NCI-H345 treated with DMSO at 0.1 percent for 48 hours (cell line): ENCODE results near the gene CHST9.
"Not testable (repeated sequence)": the region's sequence is repeated elsewhere in the genome, so short reads cannot be mapped to it uniquely, and the experiment has no call there.

Experiments
- DNase-seq: peaks from one replicate; lab custom pipeline; 2025; ENCODE audit not compliant: unreplicated experiment; lab: John Stamatoyannopoulos, UW

Gene CHST9

DNA sequence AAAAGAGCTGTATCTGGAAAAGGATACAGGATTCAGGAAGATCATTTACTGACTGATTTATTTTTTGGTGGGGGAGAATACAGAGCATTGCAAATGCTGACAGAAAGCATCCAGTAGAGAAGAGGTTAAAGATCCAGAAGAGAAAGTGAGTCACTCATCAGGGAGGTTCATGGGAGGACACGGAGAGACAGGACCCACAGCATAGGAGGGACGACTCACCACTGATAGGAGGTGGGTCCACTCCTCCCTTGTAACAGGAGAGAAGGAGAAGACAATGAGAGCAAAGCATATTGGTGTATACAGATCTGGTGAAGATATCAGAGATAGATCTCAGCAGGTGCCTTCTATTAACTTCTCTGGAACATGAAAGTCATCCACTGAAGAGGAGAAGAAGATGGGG is 177.2 kb downstream of the CHST9 start:
- no peak for DNase-seq

DNA sequence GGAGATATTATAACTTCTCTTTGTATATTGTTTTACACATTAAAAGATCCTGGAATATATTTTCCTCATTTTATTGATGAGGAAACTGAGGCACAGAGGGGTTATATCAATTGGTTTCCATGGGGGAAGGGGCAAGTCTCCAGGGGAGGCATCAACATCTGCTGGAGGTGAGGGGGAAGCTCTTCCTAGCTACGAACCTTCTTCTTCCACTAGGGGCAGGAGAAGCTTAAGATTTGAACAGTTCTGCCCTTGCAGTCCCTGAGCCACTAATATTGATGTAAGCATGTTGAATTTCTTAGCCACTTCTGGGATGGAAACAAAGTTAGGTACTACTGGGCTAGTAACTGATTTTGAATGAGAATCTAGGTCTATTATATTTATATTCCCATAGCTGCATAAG is 179.5 kb downstream of the CHST9 start:
- DNase-seq, result peak; percentile 1

DNA sequence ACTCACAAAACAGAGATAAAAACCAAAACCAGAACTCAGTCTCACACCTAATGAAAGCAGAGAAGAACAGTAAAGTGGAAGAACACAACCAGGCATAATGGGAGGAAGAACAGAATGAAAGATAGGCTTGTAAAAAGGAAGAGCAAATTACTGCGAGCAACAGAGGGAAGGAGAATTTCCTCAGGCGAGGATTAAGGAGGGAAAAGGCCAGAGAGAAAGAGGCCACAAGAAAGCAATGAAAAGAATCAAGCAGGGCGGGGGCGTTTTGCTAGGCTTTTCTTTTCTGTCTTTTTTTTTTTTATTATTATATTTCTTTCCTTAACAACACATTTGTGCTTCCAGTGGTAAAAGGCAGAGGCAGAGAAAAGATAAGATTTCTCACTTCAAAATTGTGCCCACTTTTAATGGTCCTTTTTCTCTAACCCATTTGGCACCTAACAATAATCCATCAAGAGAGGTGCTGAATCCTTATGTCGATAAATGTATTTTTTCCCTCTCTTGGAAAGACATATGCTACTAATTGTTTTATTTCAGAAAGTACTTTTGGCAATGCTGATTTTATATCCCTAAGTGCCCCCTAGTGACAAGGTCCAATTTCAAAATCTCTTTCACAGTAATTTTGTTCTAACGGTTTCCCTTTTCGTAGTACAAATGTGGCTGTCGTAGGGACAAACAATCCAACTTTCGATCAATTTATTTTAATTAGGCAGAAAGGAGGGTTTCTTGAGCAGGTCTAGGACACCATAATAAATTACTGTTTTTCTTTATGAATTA is 180.9 kb downstream of the CHST9 start:
- no peak for DNase-seq

DNA sequence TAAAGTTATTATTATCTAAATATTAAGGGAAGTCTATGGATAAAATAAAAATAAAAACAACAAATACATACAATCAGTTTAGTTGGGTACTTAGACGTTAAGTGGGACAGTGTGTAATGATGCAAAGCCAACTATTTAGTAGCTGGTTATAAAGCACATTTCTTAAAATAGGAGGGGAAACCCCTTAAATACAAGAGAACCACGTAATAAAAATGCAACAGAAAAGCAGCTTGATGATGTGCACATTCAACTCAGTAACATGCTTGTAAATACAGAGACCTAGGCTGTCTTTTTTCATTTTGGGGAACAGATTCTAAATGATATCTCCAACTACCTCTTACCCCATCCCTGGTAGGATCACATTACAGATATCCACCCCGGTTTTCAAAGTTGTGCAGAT is 185.3 kb downstream of the CHST9 start:
- no peak for DNase-seq

DNA sequence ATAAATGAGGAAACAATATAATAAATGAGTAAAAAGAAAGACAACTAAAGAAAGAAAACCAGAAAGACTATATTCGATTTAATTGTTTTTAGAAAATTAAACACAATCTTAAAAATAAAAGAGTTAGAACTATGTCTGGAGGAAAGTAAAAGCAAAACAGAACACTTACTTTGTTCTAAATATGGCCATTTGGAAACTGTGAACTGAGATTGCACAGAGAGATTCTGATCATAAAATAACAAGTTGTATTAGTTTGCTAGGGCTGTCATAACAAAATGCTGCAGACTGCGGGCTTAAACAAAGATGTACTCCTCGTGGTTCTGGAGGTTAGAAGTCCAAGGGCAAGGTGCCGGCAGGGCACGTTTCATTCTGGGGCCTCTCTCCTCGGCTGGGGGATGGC is 191.5 kb downstream of the CHST9 start:
- no peak for DNase-seq

DNA sequence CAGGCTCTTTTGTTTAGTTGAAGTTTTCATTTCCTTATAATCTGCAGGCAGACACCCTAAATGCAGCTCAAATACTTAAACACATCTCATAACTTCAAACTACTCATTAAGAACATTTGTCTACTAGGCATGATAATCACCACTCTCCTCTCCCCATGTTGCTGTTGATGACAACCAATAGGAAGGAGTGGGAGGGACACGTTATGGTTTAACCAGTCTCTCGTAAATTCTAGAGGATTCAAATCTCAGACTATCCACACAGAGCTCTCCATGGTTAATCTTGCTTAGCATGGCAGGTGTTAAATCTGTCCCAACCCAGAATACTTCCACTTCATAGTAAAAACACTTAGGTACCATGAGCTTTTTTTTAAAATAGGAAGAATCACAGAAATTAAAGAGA is 192.2 kb downstream of the CHST9 start:
- no peak for DNase-seq

DNA sequence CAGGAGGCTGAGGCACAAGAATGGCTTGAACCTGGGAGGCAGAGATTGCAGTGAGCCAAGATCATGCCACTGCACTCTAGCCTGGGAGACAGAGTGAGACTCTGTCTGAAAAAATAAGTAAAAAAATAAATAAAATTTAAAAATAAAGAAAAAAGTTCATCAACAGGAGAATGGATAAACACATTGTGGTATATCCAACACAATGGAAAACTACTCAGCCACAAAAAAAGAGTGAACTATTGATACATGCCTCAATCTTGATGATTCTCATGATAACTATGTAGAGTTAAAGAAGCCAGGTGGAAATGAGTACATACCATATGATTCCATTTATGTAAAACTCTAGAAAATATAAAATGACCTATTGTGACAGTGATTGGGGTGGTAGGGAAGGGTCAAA is 195.3 kb downstream of the CHST9 start:
- DNase-seq, result no peak

DNA sequence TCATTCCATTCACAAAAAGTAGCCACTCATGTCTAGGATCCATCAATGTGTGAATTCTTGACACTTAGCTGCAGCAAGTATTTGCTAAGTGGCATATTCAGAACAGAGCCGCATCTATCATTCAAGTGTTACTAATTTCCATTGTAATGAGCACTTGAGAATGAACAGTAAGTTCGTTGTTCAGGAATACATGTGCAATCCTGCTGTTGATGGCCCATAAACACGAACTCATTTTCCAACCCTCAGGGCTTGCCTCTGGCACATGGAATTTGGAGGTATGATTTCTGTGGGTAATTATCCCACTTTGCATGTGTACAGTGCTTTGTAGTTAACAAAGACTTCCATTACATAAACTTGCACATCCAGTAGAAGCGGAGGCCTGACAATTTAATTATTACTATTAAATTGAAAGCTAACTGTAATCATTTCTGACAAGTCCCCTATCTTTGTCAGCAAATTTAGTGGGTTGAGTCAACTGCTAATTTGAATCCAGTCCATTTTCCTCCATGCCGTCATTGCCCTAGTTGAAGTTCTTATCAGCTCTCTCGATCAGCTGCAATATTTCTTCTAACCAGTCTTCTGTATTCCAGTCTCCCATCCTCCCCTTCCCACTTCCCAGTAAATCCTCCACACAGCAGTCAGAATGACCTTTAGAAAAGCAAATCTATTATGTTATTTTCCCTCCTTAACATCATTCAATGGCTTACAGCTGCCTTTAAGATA is 203.6 kb downstream of the CHST9 start:
- DNase-seq, result no peak

DNA sequence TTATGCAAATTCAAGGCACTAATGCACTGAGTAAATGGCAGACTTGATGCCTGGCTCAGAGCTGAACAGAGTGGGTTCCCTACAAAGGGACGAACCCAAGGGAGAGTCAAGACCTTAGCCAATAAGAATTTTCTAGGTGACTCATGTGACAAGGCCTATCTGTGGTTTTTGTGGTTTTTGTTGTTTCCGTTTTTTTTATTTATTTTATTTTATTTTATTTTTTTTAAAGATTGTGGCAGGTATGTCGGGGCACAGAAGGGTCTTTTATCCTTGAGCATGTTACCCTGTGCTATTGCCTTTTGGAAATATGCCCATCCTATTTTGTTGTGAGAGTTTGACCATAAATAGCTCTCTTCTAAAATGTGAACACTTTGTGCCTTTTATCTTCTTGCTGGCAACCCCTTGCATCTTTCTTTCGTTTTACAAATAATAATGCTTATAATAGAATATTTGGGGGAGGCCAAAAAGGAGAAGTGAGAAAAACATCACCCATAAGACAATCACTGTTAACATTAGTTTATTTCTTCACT is 206.2 kb downstream of the CHST9 start:
- DNase-seq, result no peak

DNA sequence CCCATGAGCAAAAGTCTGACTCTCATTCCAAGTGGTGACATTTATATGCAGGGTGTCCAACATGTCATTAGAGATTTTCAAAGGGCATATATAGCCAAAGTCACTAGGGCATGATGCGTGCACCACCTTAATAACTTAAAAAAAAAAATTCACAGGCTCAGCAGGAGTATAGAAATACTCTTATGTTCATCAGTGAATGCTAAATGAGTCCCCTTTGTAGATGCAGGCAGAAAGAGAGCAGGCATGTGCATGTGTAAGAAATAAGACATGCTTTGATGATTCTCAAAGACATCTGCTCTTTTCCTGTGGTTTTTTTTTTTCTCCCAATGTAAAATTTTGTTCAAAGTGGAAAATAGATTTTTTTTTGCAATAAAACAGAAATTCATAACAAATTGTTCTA is 207.3 kb downstream of the CHST9 start:
- DNase-seq, result no peak

DNA sequence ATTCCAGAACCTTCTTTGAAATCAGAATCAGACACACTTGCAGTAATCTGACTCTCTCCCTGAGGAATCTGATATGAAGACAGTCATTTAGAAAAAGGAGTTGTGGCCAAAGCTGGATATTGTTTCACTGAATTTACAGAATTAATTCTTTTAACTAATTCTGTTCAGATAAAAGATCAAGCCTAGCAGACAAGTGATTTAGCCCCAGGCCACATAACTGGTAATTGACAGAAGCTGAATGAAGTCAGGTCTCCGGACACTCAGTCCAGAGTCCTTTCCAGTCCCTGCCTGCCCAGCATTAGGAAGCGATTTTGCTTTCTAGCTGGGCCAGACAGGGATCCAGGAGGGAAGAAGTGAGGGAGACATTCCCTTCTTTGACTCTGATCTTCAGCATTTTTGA is 208.9 kb downstream of the CHST9 start:
- DNase-seq, result no peak

DNA sequence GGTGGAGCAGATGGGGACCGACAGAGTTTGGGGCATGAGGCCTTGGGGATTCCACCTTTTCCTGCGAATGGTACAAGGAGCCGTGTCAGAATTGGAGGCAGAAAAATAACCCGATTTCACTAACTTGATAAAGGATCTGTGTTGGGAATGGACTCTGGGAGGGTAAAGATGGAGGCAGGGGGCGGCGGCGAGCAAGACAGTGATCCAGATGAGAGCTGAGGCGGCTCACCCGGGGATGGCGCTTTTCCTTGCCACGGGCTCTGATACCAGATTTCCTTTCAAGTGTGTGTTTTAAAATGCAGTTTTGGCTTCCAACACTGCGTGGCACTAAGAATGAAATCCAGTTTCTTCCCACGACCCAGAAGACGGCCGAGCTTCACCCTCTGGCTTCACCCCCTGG is 212.6 kb downstream of the CHST9 start:
- not testable (repeated sequence) for DNase-seq

DNA sequence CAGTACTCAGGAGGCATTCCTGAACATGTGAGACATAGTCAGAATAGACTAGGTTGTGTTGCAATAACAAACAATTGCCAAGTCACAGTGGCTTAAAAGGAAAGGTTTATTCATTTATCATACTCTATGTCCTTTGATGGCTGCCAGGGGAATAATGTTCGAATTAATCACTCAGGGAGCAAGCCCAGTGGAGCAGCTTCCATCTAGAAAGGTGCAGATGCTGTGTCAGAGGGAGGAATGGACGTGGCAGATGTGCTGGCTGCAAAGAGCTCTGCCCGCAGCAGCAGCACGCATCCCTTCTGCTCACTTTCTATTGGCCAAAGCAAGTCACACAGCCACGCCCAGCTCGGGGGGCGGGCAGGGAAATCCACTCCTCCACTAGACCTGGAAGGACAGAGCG is 213.7 kb downstream of the CHST9 start:
- no peak for DNase-seq

DNA sequence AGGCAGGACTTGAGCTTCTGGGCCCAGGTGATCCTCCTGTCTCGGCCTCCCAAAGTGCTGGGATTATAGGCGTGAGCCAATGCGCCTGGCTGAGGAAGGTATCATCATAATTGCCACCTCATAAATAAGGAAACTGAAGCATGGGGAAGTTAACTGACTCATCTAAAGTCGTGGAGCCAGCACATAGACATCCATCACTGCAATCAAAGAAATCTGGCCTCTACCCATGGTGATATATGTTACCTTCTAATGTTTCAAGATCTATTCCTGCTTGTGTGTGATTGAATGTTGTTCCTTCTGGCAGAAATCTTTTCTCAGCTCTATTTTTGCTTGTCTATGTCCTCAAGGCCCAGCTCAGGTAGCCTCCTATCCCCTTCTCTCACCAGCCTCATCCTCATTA is 214.5 kb downstream of the CHST9 start:
- no peak for DNase-seq

DNA sequence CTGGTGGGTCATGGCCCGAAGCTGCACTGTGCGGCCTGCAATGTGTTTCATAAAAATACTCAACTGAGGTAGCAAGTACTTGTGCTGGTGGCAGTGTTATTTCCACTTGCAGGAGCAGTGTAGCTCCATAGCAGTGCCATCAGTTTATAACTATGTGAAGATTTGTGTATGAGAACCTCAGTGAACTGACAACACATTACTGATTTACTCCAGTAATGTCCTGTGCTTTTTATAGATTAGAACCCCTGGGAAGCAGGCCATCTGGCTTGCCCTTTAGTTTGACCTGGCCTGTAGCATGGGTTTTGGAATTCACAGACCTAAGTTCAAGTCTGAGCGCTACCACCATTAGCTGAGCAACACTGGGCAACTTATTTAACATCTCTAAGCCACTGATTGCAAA is 219.9 kb downstream of the CHST9 start:
- DNase-seq, result no peak

DNA sequence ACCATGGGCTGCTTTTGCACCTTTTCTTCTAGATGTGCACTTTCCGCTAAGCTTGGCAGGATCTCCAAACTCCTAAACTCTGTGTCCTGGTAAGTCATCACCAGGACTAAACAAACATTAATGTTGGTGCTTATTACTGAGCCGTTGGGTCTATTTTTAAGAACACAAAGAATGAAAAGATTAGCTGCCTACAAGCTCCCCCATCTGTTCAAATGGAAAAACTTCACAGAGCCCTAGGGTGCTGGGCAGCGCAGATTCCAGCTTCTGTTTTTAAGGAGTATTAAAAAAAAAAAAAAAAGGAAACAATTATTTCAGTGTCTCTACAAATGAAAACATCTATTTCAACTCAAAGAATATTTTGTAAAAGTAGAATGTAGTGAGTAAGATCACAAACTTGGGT is 221.8 kb downstream of the CHST9 start:
- no peak for DNase-seq

DNA sequence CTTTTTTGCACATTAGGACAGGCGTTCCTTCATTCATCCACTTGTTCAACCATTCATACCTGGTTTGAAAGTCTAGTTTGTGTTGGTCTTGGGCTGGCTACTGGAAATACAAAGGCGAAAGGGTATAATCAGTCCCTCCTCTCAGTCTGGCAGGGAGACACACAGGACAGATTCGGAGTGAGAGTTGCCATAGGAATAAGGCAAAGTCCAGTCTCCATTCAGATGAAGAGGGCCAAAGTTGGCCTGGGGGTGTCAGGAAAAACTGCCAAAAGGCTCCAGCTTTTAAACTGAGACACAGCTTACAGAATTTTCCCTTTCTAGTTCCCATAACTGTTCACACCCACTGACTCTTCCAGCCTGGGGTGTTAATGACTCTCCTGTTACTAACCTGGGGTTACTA is 223.3 kb downstream of the CHST9 start:
- DNase-seq, result no peak

DNA sequence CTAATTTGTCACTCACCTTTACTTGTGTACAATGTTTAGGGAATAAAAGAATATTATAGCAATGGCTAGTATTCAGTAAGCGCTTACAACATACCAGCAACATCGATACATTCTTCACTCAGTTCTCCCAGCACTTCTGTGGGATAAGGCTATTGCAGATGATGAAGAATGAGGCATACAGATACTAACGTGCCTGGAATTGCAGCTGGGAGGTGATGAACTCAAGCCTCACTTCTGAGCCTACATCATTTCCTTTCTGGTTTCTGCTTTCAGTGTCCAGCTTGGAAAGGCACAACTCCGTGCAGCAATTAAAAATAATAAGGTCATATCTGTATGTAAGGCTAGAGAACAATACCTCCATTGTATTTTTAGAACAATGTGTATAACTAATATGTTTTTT is 224.2 kb downstream of the CHST9 start:
- no peak for DNase-seq

DNA sequence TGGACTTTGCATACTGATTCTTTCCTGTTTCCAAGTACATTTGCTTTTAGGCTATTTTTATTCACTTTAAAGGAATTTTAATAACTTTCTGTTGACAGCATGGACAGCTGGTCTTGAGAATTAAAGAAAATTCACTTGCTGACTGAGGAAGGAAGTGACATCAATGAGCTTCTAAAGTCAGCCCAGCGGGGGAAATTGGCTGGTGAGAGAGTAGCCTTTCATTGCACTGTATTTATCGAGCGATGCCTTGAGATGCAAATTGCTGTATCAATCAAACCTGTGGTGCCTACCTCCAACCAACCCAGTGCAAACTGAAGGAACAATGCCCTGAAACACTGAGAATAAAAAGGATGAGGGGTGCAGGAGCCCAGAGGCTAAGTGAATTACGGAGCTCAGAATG is 228.2 kb downstream of the CHST9 start:
- no peak for DNase-seq

DNA sequence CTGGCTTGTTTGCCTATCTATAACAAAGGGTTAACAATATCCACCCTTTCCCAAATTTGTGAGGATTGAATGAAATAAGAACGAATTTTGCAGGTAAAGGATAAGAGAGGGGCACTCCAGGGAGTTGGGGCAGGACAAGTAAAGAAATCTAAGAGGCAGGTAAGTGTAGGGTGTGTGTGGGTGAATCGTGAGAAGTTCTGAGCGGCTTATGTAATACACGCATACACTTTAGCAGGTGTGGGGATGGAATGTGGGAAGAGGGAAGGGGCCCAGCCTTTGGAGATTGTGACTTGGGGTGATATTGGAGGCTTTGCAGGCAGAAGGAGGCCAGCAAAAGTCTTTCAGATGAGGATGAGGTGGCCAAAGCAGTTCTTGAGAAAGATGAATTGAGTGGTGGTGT is 236.4 kb downstream of the CHST9 start:
- no peak for DNase-seq

DNA sequence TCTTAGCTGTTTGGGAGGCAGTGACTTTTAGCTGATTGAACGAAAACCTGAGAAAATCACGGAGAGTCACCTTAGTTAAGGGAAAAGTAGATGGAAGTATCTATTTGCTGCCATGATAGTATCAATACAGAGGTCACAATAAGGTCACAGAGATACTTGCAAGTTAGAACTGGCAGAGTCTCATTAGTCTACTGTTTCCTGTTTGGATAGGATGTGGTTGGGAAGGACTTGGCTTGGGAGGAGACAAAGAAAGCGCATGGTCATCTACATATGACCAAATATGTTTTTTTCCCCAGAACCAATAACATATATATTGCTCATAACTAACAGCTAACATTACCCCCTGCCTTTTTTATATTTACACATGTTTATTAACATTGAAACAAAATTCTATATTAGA is 241.2 kb downstream of the CHST9 start:
- DNase-seq, result no peak

DNA sequence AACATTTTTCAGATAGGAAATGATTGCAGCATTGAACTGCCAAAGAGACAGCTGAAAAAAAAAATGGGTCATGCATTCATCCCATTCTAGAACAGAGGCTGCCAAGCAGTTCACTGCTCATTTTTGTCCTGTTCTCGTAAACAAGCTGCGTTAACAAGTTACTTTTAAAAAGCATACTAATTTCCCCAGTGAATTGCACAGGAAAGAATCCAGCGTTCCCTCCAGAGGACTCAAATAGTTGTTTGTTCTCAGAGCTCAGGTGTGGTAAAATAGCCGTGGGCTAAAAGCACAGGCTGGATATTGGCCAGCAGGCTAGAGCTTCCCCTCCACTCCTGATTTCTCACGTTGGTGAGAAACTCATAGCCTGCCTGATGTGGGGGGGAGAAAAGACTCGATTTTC is 243.5 kb downstream of the CHST9 start:
- no peak for DNase-seq
